B cell (primary cell): ENCODE data around the gene BLOC1S2. TPM values are rescaled to one million over a fixed set of nuclear protein-coding genes. Genes with fewer than 3 reads are reported as not detected.

Experiments
- ATAC-seq: fragments of 200-7000 bp; cut with Tn5 transposase; one replicate; pipeline ENCODE4 v1.10.0; 2021; ENCODE audit warnings: low read depth, mild to moderate bottlenecking, moderate number of reproducible peaks, moderate library complexity
- CTCF ChIA-PET: fragments of 350-600 bp; sonication (Branson Sonifier 250); formaldehyde crosslinking; loops from one replicate; lab custom pipeline; 2021; ENCODE audit warnings: antibody characterized with exemption, inconsistent platforms; lab: Charles Lee
- POLR2A ChIA-PET: fragments of 350-600 bp; sonication (Branson Sonifier 250); formaldehyde crosslinking; loops from one replicate; lab custom pipeline; 2021; ENCODE audit warnings: antibody characterized with exemption; lab: Charles Lee
- DNase-seq: peaks from one replicate; pipeline ENCODE4 v3.0.0; 2013
- H2AFZ ChIP-seq: 2 replicates; pipeline ENCODE4 v1.6.1; 2012; ENCODE audit warnings: mild to moderate bottlenecking, low read depth, low read length; ENCODE audit not compliant: insufficient read depth, poor library complexity, severe bottlenecking
- H3K27ac ChIP-seq, 2 donors: 1 replicate in 1 of 2; 2 replicates in 1 of 2; pipeline ENCODE4 v1.5.1; 2012 to 2013; ENCODE audit warnings: low read length in 2 of 2, mild to moderate bottlenecking in 2 of 2, moderate library complexity in 1 of 2
- H3K27me3 ChIP-seq, 4 experiments: fragments of 200-600 bp in 1 of 4; sonication (generic) in 1 of 4; replicated peaks in 1 of 4; 1 replicate in 2 of 4; 2 replicates in 2 of 4; pipeline versions ENCODE4 v1.6.1 to v1.7.0; 2013 to 2016; ENCODE audit warnings: low read length in 3 of 4, mild to moderate bottlenecking in 2 of 4, mixed read lengths in 1 of 4, moderate library complexity in 1 of 4; ENCODE audit not compliant: insufficient read depth in 4 of 4, control insufficient read depth in 3 of 4; ENCODE audit errors: control extremely low read depth in 1 of 4
- H3K36me3 ChIP-seq, 2 experiments: replicated peaks in 1 of 2; 1 replicate in 1 of 2; 2 replicates in 1 of 2; pipeline versions ENCODE4 v1.6.1 to v1.7.1; 2013; ENCODE audit warnings: low read length in 1 of 2; ENCODE audit not compliant: insufficient read depth in 2 of 2, control insufficient read depth in 1 of 2; ENCODE audit errors: control extremely low read depth in 1 of 2, extremely low read depth in 1 of 2
- H3K4me1 ChIP-seq, 2 donors: fragments of 200-600 bp in 1 of 2; sonication (generic) in 1 of 2; 1 replicate in 1 of 2; 2 replicates in 1 of 2; pipeline versions ENCODE4 v1.5.1 to v1.6.1; 2013 to 2017; ENCODE audit warnings: low read length in 2 of 2; ENCODE audit not compliant: control insufficient read depth in 2 of 2, insufficient read depth in 2 of 2
- H3K4me2 ChIP-seq: replicated peaks from 2 replicates; pipeline ENCODE3; 2012; ENCODE audit warnings: mild to moderate bottlenecking, low read depth, low read length; ENCODE audit not compliant: poor library complexity, severe bottlenecking
- H3K4me3 ChIP-seq, 5 experiments: fragments of 200-600 bp in 1 of 5; sonication (generic) in 1 of 5; 1 replicate in 3 of 5; 2 replicates in 2 of 5; pipeline versions ENCODE4 v1.5.1 to v1.7.0; 2011 to 2016; ENCODE audit warnings: low read length in 4 of 5, mild to moderate bottlenecking in 4 of 5, low read depth in 2 of 5, control low read depth in 1 of 5, moderate library complexity in 1 of 5; ENCODE audit not compliant: insufficient read depth in 1 of 5; ENCODE audit errors: control extremely low read depth in 1 of 5, extremely low read depth in 1 of 5
- H3K79me2 ChIP-seq: fragments of 200-600 bp; sonication (generic); one replicate; pipeline ENCODE4 v1.6.0; 2016; ENCODE audit warnings: low read length; ENCODE audit not compliant: control insufficient read depth, insufficient read depth
- H3K9ac ChIP-seq: fragments of 200-600 bp; sonication (generic); 2 replicates; pipeline ENCODE4 v1.6.1; 2017; ENCODE audit warnings: mild to moderate bottlenecking, low read length, moderate library complexity
- H3K9me3 ChIP-seq, 3 donors: one replicate each; pipeline versions ENCODE4 v1.6.1 to v1.7.1; 2013; ENCODE audit warnings: low read length in 2 of 3; ENCODE audit not compliant: control insufficient read depth in 2 of 3, insufficient read depth in 1 of 3; ENCODE audit errors: control extremely low read depth in 1 of 3
- H4K20me1 ChIP-seq: 2 replicates; pipeline ENCODE4 v1.6.0; 2012; ENCODE audit warnings: mild to moderate bottlenecking, low read length; ENCODE audit not compliant: insufficient read depth, control insufficient read depth, poor library complexity, severe bottlenecking
- H3K27ac Mint-ChIP-seq: one replicate; pipeline ENCODE4 v1.8.0; 2021; ENCODE audit warnings: mixed read lengths
- H3K27me3 Mint-ChIP-seq: one replicate; pipeline ENCODE4 v1.8.0; 2021; ENCODE audit warnings: mixed read lengths
- H3K4me1 Mint-ChIP-seq: one replicate; pipeline ENCODE4 v1.8.0; 2021; ENCODE audit warnings: mixed read lengths
- H3K4me3 Mint-ChIP-seq: one replicate; pipeline ENCODE4 v1.8.0; 2021; ENCODE audit warnings: mixed read lengths
- H3K9me3 Mint-ChIP-seq: one replicate; pipeline ENCODE4 v1.8.0; 2022; ENCODE audit warnings: mixed read lengths; ENCODE audit not compliant: insufficient read depth
- EZH2 ChIP-seq: IDR thresholded peaks from 2 replicates; pipeline ENCODE4 v1.6.1; 2012; ENCODE audit warnings: borderline replicate concordance, low read depth, mild to moderate bottlenecking, moderate library complexity, low read length; ENCODE audit not compliant: insufficient read depth, poor library complexity, severe bottlenecking
- WGBS: methylation state at CpG from one replicate; pipeline ENCODE4 v1.1.5; 2013; ENCODE audit warnings: missing lambda C conversion rate; ENCODE audit not compliant: insufficient coverage; 5-methylcytosine and 5-hydroxymethylcytosine counted together
- intact Hi-C: fragments of 100-400 bp; cut with micrococcal nuclease; formaldehyde crosslinking; loops from one replicate; pipeline ENCODE4 v1.10.0; 2022
- polyA plus RNA-seq: library from polyadenylated mRNA; depleted of rRNA; stranded (reverse); fragments of >200 nt; gene quantifications from 2 replicates; pipeline ENCODE4 v1.2.3, GENCODE V29; 2012
- total RNA-seq, 2 donors: library from RNA; stranded (reverse); fragments of 120-200 nt in 1 of 2; gene quantifications; 1 replicate in 1 of 2; 2 replicates in 1 of 2; pipeline versions ENCODE4 v1.2.3 to v1.2.4, GENCODE V29; 2013 to 2022
- TF ChIP-seq, protein P1 (sequence below): fragments of 200-600 bp; IDR thresholded peaks from one replicate; pipeline ENCODE4 v1.8.0; 2022; ENCODE audit warnings: antibody characterized with exemption, mild to moderate bottlenecking

Gene BLOC1S2
- total and polyA plus RNA-seq, 2 donors (not counting 1 experiment from before 2014, with no cell fraction given): 47.2 to 48.7 TPM

DNA sequence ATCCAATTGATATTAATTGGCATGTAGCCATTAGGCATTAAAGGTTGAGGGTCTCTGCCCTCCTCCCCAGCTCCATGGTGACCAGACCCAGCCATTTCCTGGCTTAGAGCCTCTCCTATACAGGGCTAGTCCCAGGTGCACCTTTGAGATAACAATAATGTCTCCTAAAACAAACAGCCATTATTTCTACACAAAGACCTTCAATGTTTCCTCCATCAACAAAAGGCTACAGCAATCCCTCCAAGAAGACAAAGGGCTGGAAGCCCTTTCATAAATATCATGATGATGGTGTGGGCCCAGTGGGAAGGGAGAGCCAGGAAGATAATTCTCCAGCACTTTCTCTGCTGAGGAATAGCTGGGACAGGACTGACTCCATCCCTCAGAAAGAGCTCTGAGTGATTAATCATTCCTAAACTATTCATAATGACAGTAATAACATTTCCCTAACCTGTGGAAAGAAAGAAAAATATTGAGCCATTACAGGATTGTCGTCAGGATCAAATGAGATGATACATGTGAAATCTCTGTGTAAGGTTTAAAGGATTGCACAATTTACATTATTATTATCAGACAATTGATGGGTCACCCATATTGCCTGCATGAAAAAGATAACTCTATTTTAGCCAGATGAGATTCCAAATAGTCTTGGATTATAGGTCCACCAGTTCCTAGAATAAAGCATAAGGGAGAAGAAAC is 33.4 kb upstream of the BLOC1S2 start:
- H3K36me3 ChIP-seq: no peaks in the 10 kb centered on the region
- H3K4me1 ChIP-seq: no peaks in the 10 kb centered on the region
- intact Hi-C loops: no loop called here
- no peak for DNase-seq
- no CpG with 5 or more reads among the region's 1 CpG for WGBS
- peaks cover 33% of the 10 kb centered on the region for H3K27me3 Mint-ChIP-seq
- H3K4me3 ChIP-seq: no peak overlapping the region
- no peak overlapping the region for H3K9ac ChIP-seq
- H4K20me1 ChIP-seq: no peaks in the 10 kb centered on the region
- no peak overlapping the region for H3K27ac ChIP-seq
- H3K4me2 ChIP-seq: no peak overlapping the region
- ChIA-PET POLR2A (no interaction called here), CTCF (no interaction called here)
- no peak overlapping the region for H3K4me3 Mint-ChIP-seq
- no peaks in the 10 kb centered on the region for H3K79me2 ChIP-seq
- H3K4me1 Mint-ChIP-seq: no peaks in the 10 kb centered on the region
- peaks cover 0 to 18% (median 5%) of the 10 kb centered on the region in 4 experiments for H3K27me3 ChIP-seq
- no peak for ATAC-seq
- TF ChIP-seq, protein P1, sequence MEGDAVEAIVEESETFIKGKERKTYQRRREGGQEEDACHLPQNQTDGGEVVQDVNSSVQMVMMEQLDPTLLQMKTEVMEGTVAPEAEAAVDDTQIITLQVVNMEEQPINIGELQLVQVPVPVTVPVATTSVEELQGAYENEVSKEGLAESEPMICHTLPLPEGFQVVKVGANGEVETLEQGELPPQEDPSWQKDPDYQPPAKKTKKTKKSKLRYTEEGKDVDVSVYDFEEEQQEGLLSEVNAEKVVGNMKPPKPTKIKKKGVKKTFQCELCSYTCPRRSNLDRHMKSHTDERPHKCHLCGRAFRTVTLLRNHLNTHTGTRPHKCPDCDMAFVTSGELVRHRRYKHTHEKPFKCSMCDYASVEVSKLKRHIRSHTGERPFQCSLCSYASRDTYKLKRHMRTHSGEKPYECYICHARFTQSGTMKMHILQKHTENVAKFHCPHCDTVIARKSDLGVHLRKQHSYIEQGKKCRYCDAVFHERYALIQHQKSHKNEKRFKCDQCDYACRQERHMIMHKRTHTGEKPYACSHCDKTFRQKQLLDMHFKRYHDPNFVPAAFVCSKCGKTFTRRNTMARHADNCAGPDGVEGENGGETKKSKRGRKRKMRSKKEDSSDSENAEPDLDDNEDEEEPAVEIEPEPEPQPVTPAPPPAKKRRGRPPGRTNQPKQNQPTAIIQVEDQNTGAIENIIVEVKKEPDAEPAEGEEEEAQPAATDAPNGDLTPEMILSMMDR: no peak
- no peak for TF ChIP-seq EZH2
- H3K9me3 ChIP-seq: no peaks in the 10 kb centered on the region
- H3K9me3 Mint-ChIP-seq: no peaks in the 10 kb centered on the region
- H2AFZ ChIP-seq: no peak overlapping the region
- no peak overlapping the region for H3K27ac Mint-ChIP-seq

DNA sequence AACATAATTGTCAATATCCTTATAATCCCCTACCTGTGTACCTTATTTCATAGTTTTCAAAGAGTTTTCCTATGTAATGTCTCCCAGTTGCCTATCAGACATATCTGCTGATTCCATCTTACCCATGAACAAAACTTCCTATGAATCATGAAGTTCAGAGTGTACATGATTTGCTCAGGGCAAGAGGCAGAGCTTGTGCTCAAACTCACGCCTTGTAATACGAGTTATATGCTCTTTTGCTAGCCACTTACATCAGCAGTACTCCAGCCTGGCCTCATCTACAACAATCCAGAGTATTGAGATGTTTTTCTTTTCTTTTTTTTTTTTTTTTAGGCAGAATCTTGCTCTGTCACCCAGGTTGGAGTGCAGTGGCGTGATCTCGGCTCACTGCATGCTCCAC is 31.7 kb upstream of the BLOC1S2 start:
- H3K4me2 ChIP-seq: no peak overlapping the region
- H3K36me3 ChIP-seq: no peaks in the 10 kb centered on the region
- H3K79me2 ChIP-seq: no peaks in the 10 kb centered on the region
- POLR2A ChIA-PET: no interaction called here
- no peak overlapping the region for H3K27ac ChIP-seq
- CTCF ChIA-PET: no interaction called here
- H3K27me3 Mint-ChIP-seq: peaks cover 46% of the 10 kb centered on the region
- H3K9me3 Mint-ChIP-seq: no peaks in the 10 kb centered on the region
- intact Hi-C loops: no loop called here
- H3K4me3 Mint-ChIP-seq: no peak overlapping the region
- no peaks in the 10 kb centered on the region for H3K9me3 ChIP-seq
- ATAC-seq (no peak), DNase-seq (no peak)
- TF ChIP-seq EZH2: no peak
- TF ChIP-seq, protein P1: no peak
- no peaks in the 10 kb centered on the region for H3K4me1 ChIP-seq
- 100% methylated on average over 1 of the region's 4 CpGs for WGBS
- H2AFZ ChIP-seq: no peak overlapping the region
- no peaks in the 10 kb centered on the region for H3K4me1 Mint-ChIP-seq
- H3K27me3 ChIP-seq: peaks cover 0 to 28% (median 5%) of the 10 kb centered on the region in 4 experiments
- no peak overlapping the region for H3K9ac ChIP-seq
- no peak overlapping the region for H3K27ac Mint-ChIP-seq
- H4K20me1 ChIP-seq: no peaks in the 10 kb centered on the region
- H3K4me3 ChIP-seq: no peak overlapping the region
